IPS-18a (cell line): Measurements from ENCODE around the gene SYT3.
"Not testable (repeated sequence)": the region's sequence is repeated elsewhere in the genome, so short reads cannot be mapped to it uniquely, and the experiment has no call there.

Experiments
- H3K27ac ChIP-seq: one replicate; pipeline ENCODE4 v1.5.1; 2013; ENCODE audit warnings: low read length
- H3K27me3 ChIP-seq: one replicate; pipeline ENCODE4 v1.6.1; 2013; ENCODE audit warnings: mild to moderate bottlenecking, low read length; ENCODE audit not compliant: control insufficient read depth, insufficient read depth
- H3K36me3 ChIP-seq: one replicate; pipeline ENCODE4 v1.6.1; 2013; ENCODE audit warnings: low read depth, low read length; ENCODE audit not compliant: control insufficient read depth
- H3K4me1 ChIP-seq: one replicate; pipeline ENCODE4 v1.6.1; 2013; ENCODE audit warnings: low read depth, low read length; ENCODE audit not compliant: control insufficient read depth
- H3K4me3 ChIP-seq: one replicate; pipeline ENCODE4 v1.5.1; 2013; ENCODE audit warnings: low read length
- H3K9ac ChIP-seq: one replicate; pipeline ENCODE4 v1.6.1; 2013; ENCODE audit warnings: mild to moderate bottlenecking, low read length, moderate library complexity
- H3K9me3 ChIP-seq: one replicate; pipeline ENCODE4 v1.6.1; 2013; ENCODE audit warnings: low read depth, low read length; ENCODE audit not compliant: control insufficient read depth

The SYT3 gene

GRCh38 chr19:50580240-50580639, 59.4 kb downstream of the SYT3 start:
- Histone ChIP-seq H3K9ac (no peak overlapping the region), H3K36me3 (no peaks in the 10 kb centered on the region), H3K27me3 (no peaks in the 10 kb centered on the region), H3K27ac (no peak overlapping the region), H3K4me3 (no peak overlapping the region), H3K9me3 (no peaks in the 10 kb centered on the region), H3K4me1 (no peaks in the 10 kb centered on the region)

GRCh38 chr19:50576769-50577168, 62.9 kb downstream of the SYT3 start:
- not testable (repeated sequence) for H3K27me3 ChIP-seq, H3K4me1 ChIP-seq

GRCh38 chr19:50573741-50574461, 65.8 kb downstream of the SYT3 start:
- Histone ChIP-seq H3K9me3 (no peaks in the 10 kb centered on the region), H3K4me1 (peaks cover 4% of the 10 kb centered on the region), H3K27me3 (no peaks in the 10 kb centered on the region), H3K27ac (no peak overlapping the region), H3K36me3 (no peaks in the 10 kb centered on the region), H3K4me3 (no peak overlapping the region), H3K9ac (no peak overlapping the region)

More at GRCh38 chr19:50576769-50577168, 62.9 kb downstream of the SYT3 start:
- H3K9ac ChIP-seq, H3K4me3 ChIP-seq, H3K36me3 ChIP-seq, H3K27ac ChIP-seq, H3K9me3 ChIP-seq: not testable (repeated sequence)
